Measurements from ENCODE around the gene SPTBN2.
"Not testable (repeated sequence)": the region's sequence is repeated elsewhere in the genome, so short reads cannot be mapped to it uniquely, and the experiment has no call there.

The SPTBN2 gene

DNA sequence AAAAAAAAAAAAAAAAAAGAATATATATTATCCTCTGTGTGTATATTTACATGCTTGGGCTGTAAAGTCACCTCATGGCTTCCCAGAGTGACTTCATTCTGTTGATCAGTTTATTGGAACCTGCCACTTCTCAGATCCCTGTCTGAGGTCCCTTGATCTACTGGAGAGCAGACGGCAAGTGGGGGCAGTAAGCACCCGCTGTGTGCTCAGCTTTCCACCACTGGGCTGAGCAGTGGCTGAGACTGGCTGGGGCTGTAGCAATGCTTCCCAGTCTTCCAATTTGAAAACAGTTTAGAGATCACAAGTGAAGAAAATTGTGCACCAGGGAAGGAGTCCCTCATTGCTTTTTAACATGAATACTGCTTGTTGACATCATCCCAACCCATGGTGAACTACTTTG, 44.4 kb downstream of the SPTBN2 start:
- no peak for DNase-seq (ENCODE audit: low read depth)

DNA sequence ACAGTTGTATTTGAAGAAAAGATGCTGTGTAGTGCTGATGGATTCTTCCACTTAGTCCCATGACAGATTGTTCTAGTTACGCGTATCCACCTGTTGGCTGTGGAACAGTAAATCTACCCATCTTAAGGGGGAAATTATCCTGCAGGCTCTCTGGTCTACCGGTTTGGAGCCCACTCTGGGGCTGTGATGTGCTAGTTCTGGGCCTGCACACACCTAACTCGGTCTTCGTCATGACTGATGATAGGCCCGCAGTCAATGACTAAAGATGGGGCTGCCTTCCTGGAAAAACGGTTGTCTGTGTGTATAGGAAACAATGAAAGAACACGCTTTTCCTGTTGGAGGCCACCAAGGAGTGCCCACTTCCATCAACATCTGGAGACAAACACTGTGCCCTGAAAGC, 45.1 kb downstream of the SPTBN2 start:
- DNase-seq (ENCODE audit: low read depth): no peak

DNA sequence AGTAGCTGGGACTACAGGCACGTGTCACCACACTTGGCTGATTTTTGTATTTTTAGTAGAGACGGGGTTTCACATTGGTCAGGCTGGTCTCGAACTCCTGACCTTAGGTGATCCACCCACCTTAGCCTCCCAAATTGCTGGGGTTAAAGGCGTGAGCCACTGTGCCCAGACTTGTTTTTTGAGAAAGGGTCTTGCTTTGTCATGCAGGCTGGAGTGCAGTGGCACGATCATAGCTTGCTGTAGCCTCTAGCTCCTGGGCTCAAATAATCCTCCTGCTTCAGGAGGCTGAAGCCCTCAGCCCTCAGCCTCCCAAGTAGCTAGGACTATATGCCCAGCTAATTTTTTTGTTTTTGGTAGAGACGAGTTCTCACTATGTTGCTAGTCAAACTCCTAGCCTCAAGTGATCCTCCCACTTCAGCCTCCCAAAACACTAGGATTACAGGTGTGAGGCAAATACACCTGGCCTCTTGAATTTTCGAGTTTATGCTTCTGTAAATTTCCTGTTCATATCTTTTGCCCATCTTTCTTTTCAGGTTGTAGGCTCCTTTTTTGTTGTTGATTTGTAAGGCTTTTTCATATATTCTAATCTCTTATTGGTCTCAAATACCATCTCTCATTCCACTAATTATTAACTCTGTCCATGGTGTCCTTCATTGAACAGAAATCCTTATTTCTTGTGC, 47.9 kb downstream of the SPTBN2 start:
- DNase-seq (ENCODE audit: low read depth): no peak

- DNase-seq (ENCODE audit: low read depth): peak; percentile 94
Observed at GRCh38 chr11:66677599-66678375, 51.2 kb downstream of the SPTBN2 start, which contains the start of gene RBM4B. Gene RBM4B, minus strand, starts transcription at chr11:66677887. Its CDS starts 808 bp downstream, at chr11:66677079.

GRCh38 chr11:66676931-66677598, 52.0 kb downstream of the SPTBN2 start:
- DNase-seq (ENCODE audit: low read depth): no peak

GRCh38 chr11:66676282-66676919, 52.6 kb downstream of the SPTBN2 start:
- no peak for DNase-seq (ENCODE audit: low read depth)

DNA sequence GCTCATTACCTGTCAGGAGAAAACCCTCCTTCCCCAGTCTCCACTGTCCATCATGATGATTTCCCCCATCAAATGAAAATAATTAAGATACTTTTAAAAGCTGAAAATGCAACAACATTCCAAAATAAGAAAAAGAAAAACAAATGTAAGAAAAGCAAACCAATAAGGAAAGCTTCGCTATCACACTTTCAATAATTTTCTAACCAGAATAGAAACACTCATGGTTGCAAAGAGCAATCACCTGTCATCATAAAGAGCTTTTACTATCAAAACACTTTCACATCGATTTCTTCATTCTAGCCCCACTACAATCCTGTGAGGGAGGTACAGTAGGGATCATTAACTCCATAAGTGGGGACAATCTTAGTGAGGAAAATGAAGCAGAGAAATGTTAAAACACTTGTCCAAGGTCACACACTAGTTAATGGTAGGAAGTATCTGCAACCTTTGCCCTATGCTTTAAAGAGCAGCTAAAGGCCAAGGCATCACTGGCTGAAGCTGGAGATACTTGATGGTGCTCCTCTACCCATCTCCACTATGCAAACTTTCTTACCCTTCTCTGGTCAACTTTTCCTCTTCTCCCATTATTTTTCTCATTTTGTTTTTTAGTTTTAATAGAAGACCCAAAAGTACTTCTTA, 53.9 kb downstream of the SPTBN2 start:
- no peak for DNase-seq (ENCODE audit: low read depth)

GRCh38 chr11:66670816-66671215, 58.2 kb downstream of the SPTBN2 start:
- no peak for DNase-seq (ENCODE audit: low read depth)

DNA sequence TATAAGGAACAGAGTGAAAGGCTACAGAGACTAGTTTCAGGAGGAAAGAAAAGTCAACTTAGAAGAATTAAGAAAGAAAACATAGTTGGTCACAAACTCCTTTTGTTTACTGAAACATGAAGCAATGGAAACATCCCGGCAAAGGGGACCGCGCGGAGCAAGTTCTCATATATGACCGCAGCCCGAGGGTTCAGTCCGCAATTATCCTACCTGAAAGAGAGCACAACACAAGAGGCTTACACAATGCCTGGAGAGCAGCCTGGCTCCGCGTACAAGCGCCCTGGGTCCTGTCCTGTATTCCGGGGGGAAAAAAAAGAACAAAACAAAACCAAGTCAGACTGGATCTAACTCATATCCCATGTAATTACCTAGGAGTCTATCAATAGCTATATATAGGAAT, 63.6 kb downstream of the SPTBN2 start:
- no peak for DNase-seq (ENCODE audit: low read depth)

GRCh38 chr11:66663741-66664296, 65.2 kb downstream of the SPTBN2 start:
- DNase-seq (ENCODE audit: low read depth): no peak

- no peak for DNase-seq (ENCODE audit: low read depth)
Observed at GRCh38 chr11:66659763-66660162, 69.3 kb downstream of the SPTBN2 start.

DNA sequence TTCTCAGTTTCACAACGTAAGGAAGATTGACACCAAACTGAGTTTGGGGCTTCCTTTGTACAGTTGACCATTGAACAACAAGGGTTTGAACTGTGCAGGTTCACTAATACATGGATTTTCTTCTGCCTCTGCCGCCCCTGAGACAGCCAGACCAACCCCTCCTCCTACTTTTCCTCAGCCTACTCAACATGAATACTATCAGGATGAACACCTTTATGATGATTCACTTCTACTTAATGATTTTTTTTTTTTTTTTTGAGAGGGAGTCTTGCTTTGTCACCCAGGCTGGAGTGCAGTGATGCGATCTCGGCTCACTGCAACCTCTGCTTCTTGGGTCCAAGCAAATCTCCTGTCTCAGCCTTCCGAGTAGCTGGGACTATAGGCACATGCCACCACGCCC, 75.9 kb downstream of the SPTBN2 start:
- no peak for DNase-seq (ENCODE audit: low read depth)

DNA sequence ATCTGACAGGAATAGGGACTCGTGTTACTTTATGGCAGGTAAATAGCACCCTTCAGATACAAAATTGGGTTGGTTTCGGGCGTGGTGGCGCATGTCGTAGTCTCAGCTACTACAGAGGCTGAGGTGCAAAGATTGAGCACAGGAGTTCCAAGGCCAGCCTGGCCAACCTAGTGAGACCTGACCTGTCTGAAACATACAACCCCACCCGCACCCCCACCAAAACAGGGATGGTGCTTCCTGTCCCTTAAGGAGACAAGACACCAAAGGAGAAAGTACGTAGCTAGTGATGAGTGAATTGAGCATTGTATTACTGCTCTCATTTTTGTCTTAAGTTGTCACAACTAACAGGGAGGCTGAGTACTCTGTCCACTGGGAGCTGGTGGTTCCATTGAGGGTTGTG, 76.4 kb downstream of the SPTBN2 start:
- DNase-seq (ENCODE audit: low read depth): no peak

- no peak for DNase-seq (ENCODE audit: low read depth)
Observed at GRCh38 chr11:66651016-66651415, 78.0 kb downstream of the SPTBN2 start.

DNA sequence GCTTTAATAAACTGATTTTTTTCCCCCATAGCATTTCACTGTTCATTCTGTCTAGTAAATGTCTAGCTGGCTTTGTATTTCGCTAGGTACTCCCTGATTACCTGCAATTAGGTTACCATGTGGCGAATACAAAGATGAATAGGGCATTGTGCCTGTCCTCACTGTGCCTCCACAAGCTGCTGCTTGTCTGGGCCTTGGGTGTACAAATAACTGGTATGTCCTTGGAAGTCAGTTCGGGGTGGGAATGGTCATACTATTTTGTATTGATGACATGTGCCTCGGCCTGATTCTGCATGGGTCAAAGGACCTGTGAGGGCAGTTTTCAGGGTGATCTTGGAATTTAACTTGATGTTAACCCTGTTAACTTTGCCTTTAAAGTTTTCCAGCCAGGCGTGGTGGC, 79.1 kb downstream of the SPTBN2 start:
- no peak for DNase-seq (ENCODE audit: low read depth)

GRCh38 chr11:66646828-66647227, 82.2 kb downstream of the SPTBN2 start:
- no peak for DNase-seq (ENCODE audit: low read depth)

- no peak for DNase-seq (ENCODE audit: low read depth)
Observed at GRCh38 chr11:66643745-66644437, 85.1 kb downstream of the SPTBN2 start.

DNA sequence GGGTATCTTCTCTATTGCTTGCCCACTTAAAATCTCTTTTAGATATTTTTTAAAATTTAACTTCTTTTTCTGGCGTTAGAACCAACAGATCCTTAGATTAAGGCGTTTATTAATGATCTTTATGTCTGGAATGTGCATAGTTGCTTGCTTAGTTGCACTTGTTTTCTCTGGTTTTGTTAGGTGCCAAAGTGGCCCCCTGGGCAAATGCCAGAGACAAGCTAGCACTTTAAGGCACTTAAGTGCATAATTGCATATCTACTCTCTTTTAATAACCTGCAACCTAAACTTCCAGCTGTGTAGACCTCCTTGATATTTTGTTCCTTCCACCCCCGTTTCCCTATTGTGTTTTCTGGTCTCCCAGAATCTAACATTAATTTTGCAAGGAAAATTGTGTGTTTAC, 87.2 kb downstream of the SPTBN2 start:
- no peak for DNase-seq (ENCODE audit: low read depth)

GRCh38 chr11:66639814-66640340, 89.1 kb downstream of the SPTBN2 start:
- DNase-seq (ENCODE audit: low read depth): not testable (repeated sequence)

DNA sequence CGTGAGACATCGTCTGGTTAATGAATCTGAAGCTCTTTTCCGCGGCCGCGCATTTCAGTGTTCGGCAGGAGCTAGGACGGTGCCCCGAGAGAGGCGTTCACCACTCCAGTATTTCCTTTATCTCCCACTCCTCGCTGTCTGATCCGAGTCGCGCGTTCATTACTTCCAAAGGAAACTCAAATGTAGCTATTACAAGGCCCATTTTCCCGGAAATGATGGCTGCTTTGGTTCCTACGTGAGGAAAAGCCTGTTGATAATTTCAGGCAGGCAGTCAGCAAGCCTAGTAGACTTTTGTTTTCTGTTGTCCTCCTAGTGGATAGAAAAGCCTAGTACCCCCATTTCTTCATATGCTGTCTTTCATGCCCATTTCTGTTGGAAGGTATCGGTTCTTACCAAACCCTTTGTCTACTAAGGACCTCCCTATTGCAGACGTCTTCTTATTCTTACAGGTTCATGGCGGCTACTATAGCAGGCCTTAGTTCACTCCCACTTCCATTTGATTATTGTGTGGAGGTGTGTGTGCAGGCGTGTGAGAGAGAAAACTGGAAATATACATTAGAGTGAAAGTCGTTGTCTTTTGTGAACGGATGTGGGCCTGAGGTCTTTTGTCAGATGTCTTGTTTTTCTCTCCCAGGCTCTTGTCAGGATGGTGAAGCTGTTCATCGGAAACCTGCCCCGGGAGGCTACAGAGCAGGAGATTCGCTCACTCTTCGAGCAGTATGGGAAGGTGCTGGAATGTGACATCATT, 89.8 kb downstream of the SPTBN2 start:
- DNase-seq (ENCODE audit: low read depth): no peak
